GM18508 (cell line): ENCODE results near the gene NKX2-2.
"Not testable (repeated sequence)": the region's sequence is repeated elsewhere in the genome, so short reads cannot be mapped to it uniquely, and the experiment has no call there.

Experiments used
- ATAC-seq: cut with Tn5 transposase; IDR thresholded peaks from one replicate; pipeline ENCODE4 v1.9.1; 2021; ENCODE audit warnings: moderate number of reproducible peaks; ENCODE audit not compliant: insufficient read depth, unreplicated experiment

Gene NKX2-2

DNA sequence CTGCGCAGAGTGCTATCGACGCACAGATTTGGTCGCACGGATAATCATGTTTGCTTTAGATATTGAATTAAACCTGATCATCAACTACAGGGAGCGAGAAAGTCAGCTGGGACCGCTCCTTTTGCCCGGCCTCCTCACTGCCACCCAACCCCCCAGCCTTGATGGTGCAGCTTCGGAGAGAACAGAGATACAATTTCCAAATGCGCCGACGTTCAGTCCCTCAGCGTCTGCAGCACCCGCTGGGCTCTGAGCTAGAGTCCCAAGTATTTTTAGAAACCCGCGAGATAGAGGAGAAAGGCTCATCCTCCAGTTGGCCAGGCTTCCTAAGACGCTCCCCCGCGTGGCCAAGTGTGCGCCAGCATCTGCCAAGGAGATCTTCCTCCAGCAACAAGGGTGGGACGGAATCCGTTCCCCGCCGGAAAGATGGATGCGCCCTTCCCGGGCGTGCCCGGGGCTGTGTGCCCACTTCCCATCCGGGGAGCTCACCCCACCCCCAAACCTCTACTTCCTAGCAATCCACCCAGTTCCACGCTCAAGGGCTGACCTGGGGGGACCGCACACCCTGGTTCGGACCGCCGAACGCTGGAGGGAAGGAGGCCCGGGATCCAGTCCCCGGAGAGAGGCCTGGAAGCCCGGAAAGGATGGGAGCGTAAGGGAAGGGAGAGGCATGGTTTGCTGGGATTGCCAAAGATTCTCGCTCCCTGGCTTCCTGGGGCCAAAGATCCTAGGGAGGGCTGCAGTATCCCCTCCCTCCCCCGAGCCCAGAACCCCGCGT lies 4.1 kb downstream of the NKX2-2 start:
- no peak for ATAC-seq

DNA sequence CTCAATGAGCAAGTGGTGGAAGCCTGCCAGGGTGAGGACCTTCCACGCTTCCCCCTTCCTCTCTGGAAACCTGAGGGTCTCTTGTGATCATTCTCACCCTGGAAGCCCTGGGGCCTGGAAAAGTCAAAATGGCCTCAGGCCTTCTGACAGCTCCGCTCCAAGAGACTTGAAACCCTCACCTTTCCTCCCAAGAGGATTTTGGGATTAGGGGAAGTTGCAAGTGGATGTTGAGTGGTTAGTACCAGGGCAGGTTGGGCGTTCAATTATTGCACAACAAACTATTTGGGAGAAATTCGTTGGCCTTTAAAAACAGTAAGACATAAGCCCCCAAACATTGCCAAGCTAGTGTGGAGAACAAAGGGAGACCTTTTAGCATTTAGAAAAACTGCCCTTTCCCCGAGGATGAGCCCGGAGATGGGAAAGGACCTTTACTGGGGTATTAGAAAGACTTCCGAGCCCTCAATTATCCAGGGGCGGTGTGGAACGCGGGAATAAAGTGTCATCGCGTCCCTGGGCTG lies 4.7 kb downstream of the NKX2-2 start:
- ATAC-seq: no peak

- ATAC-seq: no peak
These were observed 5.4 kb downstream of the NKX2-2 start for GRCh38 chr20:21508230-21509078.

DNA sequence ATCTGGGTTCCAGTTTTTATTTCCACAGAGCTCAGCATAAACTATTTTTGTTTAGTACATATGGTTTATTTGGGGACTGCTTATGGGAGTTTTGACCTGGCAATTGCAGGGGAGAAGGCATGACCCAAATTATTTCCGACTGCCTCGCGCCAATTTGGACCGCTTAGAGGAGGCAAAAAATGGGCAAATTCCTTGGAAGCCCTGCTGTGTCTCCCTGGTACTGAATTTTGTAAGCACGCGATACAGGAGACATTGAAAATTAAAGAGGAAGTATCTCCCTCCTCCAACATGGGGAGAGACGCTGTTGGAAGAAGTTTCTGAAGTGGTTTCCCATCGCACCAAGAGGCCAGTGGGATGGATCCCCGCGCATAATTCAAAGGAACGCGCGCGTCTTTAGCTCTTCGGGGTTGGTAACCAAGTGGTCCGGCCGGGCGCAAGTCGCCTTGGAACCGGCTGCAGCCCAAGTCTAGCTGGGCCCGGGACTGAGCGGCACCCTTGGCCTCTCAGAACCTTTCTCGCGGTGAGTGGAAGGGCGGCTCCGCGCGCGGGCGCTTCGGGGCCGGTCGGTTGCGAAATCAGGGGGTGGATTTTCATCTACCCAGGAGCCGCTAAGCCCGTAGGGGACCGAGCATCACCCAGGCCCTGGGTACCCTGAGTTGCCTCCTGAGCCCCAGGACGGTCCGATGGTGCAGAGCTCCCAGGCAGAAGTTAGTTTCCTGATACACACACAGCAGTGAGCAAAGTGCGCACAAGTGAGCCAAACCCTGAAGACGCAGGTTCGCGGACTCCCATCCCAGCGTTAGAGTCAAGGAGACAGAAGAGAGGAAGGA lies 6.2 kb downstream of the NKX2-2 start:
- ATAC-seq: no peak

GRCh38 chr20:21505810-21506530 lies 7.9 kb downstream of the NKX2-2 start:
- ATAC-seq: no peak

DNA sequence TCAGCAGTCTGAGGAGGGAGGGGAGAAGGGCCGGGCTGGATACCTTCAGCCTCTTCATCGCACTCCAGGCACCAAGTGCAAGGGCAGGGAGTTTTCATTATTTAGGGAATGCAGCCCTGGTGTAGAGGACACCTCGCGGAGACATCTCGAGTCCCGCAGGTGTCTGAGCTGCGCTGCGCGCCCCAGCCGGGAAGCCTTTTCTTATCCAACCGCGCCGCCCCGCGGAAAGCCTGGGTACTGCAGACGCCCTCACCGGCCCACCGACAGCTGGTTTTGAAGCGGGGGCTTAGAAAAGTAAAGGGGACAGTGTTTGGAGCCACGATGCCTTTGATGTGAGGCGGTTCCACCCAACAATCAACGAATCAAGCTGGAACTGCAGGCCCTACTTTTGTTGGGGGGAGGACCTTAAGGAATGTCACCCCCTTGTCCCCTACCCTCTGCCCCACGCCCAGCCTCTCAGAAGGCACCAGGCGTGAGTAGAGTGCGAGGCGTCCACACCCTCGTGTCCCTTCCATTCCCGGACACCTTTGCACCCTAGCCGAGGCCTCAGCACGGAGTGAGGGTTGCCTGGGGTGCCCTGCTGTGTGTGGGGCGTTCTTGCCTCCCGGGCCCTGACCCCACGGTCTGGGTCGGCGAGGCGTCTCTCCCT lies 8.6 kb downstream of the NKX2-2 start:
- ATAC-seq: no peak

DNA sequence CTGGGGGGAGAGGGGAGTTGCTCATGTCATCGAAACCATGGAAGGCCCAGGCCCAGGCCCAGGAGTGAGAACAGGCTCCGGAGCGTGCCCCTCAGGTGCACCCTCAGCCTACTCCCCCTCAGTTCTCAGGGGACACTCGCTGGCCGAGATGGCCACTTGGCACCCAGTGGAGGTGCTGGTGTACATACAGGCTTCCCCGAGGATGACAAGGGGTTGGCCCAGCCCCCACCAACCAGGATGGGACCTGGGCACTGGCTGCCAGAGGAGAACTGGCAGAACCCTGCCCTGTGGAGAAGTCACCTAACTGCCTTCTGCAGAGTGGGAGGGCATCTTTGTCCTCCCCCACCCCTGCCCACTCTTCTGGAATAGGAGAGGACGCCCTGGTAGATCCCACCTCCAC lies 9.5 kb downstream of the NKX2-2 start:
- no peak for ATAC-seq

- peak; percentile 86 for ATAC-seq
These were observed 10.5 kb downstream of the NKX2-2 start for GRCh38 chr20:21503345-21503744.

DNA sequence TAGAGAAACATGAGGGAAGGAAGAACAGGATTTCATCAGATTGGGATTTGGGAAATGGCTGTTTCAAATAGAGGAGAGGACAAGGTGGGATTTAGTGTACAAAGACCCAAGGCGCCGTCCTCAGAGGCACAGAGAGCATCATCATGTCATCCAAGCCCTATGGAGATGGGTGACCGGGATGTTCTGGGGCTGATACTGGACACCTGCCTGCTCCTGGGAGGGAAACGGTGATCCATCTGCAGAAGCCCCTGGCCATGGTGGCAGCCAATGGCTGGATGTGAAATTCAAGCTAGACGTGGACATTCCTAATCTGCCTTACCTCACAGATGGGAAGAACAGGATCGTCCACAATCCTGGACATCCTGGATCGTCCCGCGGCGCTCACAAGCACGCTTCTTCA lies 12.7 kb downstream of the NKX2-2 start:
- no peak for ATAC-seq

- ATAC-seq: no peak
These were observed 13.3 kb downstream of the NKX2-2 start for GRCh38 chr20:21500599-21500998.

GRCh38 chr20:21499641-21500040 lies 14.2 kb downstream of the NKX2-2 start:
- no peak for ATAC-seq

- ATAC-seq: no peak
These were observed 15.2 kb downstream of the NKX2-2 start for GRCh38 chr20:21498635-21499034.

DNA sequence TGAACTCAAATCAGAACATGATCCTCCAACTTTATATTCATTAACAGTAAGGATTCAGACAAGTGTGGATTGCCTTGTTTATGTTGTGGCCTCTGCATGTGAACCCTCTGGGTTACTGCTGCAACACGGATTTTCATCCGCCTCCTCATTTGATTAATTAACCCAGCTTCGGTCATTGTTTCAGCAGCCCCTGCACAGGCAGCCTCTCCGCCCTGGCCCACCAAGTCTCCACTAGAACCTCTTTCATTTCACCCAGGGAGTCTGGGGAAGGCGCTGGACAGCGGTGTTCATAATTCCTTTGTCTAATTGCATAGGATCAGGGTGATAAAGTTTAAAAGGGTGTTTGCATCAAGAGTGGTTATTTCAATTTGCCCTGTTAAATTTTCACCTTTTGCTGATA lies 15.7 kb downstream of the NKX2-2 start:
- ATAC-seq: no peak

- ATAC-seq: no peak
These were observed 17.4 kb downstream of the NKX2-2 start for GRCh38 chr20:21496452-21496851.

GRCh38 chr20:21493049-21493448 lies 20.8 kb downstream of the NKX2-2 start:
- ATAC-seq: no peak

DNA sequence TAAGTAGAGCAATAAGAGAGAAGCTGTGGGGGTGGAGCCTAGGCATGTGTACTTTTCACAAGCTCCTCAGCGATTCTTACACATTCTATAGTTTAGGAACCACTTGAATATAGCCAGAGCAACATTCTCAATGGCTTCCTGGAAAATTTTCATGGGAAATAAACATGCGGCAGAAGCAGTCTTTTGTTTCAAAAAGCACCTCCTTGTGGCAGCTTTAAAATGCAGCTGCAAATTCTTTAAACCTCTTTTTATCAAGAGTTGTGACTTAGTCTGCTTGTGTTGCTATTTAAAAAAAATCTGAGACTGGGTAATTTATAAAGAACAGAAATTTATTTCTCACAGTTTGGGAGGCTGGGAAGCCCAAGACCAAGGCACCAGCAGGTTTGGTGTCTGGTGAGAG lies 23.8 kb downstream of the NKX2-2 start:
- no peak for ATAC-seq

DNA sequence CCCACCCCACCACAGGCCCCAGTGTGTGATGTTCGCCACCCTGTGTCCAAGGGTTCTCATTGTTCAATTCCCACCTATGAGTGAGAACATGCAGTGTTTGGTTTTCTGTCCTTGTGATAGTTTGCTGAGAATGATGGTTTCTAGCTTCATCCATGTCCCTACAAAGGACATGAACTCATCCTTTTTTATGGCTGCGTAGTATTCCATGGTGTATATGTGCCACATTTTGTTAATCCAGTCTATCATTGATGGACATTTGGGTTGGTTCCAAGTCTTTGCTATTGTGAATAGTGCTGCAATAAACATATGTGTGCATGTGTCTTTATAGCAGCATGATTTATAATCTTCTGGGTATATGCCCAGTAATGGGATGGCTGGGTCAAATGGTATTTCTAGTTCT lies 33.7 kb downstream of the NKX2-2 start:
- ATAC-seq: not testable (repeated sequence)

GRCh38 chr20:21465799-21466198 lies 48.1 kb downstream of the NKX2-2 start:
- no peak for ATAC-seq

- no peak for ATAC-seq
These were observed 48.9 kb downstream of the NKX2-2 start for GRCh38 chr20:21464916-21465315.
